HG03039 (cell line): ENCODE measurements around the gene OTP.

Experiments used
- ATAC-seq: cut with Tn5 transposase; IDR thresholded peaks from one replicate; pipeline ENCODE4 v1.9.1; 2021; ENCODE audit warnings: mild to moderate bottlenecking, moderate library complexity; ENCODE audit not compliant: unreplicated experiment

OTP gene

GRCh38 chr5:77637998-77638762 is at the start of gene OTP:
TSS of gene OTP (minus strand) at chr5:77638713. CDS start at chr5:77638549, 164 bp downstream.
- ATAC-seq, result no peak

GRCh38 chr5:77683171-77683732 is 44.7 kb upstream of the OTP start:
- no peak for ATAC-seq

GRCh38 chr5:77670526-77670925 is 32.0 kb upstream of the OTP start:
- ATAC-seq, result no peak

- no peak for ATAC-seq
These were observed 31.2 kb upstream of the OTP start for GRCh38 chr5:77669677-77670076.

- ATAC-seq, result no peak
These were observed 24.8 kb upstream of the OTP start for GRCh38 chr5:77663090-77663863.

GRCh38 chr5:77662635-77663034 is 24.1 kb upstream of the OTP start:
- ATAC-seq, result no peak

- ATAC-seq, result no peak
These were observed 20.1 kb upstream of the OTP start for GRCh38 chr5:77658662-77659061.

GRCh38 chr5:77651343-77651742 is 12.8 kb upstream of the OTP start:
- ATAC-seq, result no peak

GRCh38 chr5:77650686-77651085 is 12.2 kb upstream of the OTP start:
- ATAC-seq, result no peak

- ATAC-seq, result no peak
These were observed 11.3 kb upstream of the OTP start for GRCh38 chr5:77649776-77650175.

- no peak for ATAC-seq
These were observed 7.6 kb upstream of the OTP start for GRCh38 chr5:77645995-77646639.

- no peak for ATAC-seq
These were observed 6.9 kb upstream of the OTP start for GRCh38 chr5:77645158-77645994.

- ATAC-seq, result no peak
These were observed 6.1 kb upstream of the OTP start for GRCh38 chr5:77644371-77645157.

GRCh38 chr5:77643654-77644370 is 5.3 kb upstream of the OTP start:
- ATAC-seq, result no peak

- no peak for ATAC-seq
These were observed 4.5 kb upstream of the OTP start for GRCh38 chr5:77642738-77643653.

GRCh38 chr5:77641963-77642737 is 3.6 kb upstream of the OTP start:
- ATAC-seq, result no peak

- no peak for ATAC-seq
These were observed 3.0 kb upstream of the OTP start for GRCh38 chr5:77641397-77641943.
